ENCODE results near the gene CHFR.

- TF ChIP-seq EP300 (IDR thresholded peaks at IDR 0.05): no peak
- no peak for TF ChIP-seq CTCF (IDR thresholded peaks at IDR 0.05)
These were observed 21.6 kb upstream of the CHFR start for GRCh38 chr12:132909030-132909368.

Data from stomach (tissue), 4 donors.